Measurements from ENCODE around the gene TUBGCP6.
A peak's percentile ranks its signal among the peaks of the same experiment; 100 is the strongest.

The TUBGCP6 gene

DNA sequence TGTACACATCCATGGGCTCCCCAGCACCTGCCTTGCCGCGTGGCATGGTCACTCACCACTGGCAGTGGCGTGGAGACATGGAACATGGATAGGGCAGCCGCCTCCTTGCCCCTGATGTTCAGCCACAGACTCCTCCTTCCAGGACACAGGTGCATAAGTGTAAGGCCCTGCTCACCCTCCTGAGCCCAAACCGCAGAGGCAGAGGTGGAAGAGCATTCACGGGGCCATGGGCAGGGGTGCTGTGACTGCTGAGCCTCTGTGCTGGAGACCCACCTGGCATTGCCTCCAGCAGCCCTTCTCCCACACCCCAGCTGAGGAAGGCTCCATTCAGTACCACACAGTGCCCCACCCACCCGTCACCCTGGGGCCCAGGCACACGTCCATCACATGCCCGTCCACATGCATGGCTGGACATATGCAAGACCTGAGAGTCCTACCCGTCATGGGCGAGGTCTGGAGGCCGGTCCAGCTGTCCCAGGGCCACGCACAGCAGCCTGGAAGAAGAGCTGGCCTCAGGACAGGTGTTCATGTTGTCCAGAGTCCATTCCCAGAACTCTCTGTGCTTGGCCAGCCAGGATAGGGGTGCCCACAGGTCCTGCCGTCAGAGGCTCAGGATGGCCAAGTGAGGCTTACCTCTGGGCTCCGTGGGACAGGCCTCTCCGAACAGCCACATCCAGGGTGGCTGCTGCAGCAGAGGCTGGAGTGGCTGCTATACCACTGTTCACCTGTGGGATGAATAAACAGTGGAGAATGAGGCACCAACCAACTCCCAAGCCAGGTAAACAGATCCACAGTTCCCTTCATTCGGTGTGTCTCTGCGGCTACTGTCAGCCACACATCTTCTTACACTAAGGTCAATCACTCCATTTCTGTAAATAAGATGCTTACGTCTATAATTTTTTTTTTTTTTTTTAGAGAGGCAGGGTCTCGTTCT lies 1.7 kb upstream of the TUBGCP6 start:
- Mint-ChIP-seq H3K27ac (peak overlapping the region; percentile 94), H3K4me1 (ENCODE audit: low read depth) (peaks cover 71% of the 10 kb centered on the region), H3K9me3 (no peaks in the 10 kb centered on the region), H3K4me3 (peak overlapping the region; percentile 97), H3K36me3 (ENCODE audit: low read depth) (peaks cover 58% of the 10 kb centered on the region), H3K27me3 (no peaks in the 10 kb centered on the region)
- intact Hi-C loops (cut with micrococcal nuclease): no loop called here

DNA sequence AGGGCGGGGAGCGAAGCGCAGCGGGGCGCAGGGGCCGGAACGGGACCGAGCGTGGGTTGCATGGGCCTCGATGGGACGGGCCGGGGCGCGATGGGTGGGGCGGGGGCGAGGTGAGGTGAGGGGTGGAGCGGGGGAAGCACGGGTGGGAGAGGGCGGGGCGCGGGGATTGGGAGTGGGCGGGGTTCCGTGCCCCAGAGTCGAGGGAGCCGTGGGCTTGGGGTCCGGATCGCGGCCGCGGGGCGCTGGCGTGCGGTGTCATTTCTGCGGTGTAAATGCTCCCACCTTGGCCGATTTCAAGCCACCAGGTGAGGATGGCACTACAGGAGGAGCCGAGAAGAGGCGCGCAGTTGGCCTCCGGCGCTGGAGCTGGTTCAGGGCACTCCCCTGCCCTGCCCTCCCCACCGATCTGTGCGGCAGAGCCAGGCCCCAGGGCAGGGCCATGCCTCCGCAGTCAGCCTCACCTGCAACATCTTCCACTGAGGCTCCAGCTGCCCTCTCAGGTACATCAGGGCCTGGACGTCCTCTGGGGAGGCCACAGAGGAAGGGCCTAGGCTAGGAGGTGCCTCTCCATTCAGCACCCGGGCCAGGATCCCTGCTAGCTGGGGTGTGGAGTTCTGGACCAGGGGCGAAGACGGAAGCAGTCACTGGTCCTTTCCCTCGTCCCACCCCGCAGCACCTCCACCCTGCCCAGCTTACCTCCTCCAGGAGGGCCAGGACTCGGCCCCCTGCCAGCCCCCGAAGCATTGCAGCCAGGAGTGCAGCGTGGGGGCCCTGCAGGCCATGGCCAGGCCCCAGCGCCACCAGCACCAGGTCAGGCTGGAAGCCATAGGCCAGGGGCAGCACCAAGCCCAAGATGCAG lies 620 bp upstream of the TUBGCP6 start:
- H3K4me1 Mint-ChIP-seq (ENCODE audit: low read depth): peaks cover 73% of the 10 kb centered on the region
- intact Hi-C loops (cut with micrococcal nuclease): loop anchor here (2.0 kb wide), 1 partner anchor 97 kb away; the partner anchor contains the start of gene PPP6R2
- no peaks in the 10 kb centered on the region for H3K27me3 Mint-ChIP-seq
- no peaks in the 10 kb centered on the region for H3K9me3 Mint-ChIP-seq
- H3K36me3 Mint-ChIP-seq (ENCODE audit: low read depth): peaks cover 60% of the 10 kb centered on the region
- peak overlapping the region; percentile 97 for H3K4me3 Mint-ChIP-seq
- H3K27ac Mint-ChIP-seq: peak overlapping the region; percentile 94

DNA sequence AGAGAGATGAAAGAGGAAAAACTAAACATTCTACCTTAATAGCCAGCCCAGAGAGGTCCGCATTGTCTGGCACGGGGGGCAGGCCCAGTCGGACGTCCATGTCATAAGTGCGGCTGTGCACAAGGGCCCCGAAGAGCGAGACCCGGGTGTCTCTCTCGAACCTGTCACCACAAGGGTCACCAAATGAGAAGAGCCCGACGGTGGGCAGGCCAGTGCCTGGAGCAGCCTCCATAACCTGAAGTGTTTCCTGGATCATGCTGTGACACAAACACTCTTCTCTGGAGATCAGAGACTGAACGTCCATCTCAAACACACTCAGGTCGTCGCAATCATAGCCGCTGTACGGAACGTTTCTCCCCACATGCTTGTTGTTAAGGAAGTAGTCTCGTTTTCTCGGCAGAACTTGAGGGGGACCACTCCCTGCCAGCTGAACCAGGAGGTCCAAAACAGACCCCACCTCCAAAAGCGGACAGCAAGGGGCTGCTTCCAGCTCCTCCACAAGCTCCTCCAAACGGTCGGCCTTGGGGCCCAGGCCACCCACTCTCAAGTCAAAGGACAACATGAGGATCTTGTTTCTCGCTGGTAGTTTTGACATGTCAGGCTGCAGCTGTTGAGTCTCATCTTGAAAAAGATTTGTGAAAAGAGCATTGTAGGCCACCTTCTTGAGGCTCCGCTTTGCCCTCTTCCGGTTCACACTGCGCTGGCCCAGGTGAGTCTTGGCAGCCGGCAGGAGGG lies 971 bp downstream of the TUBGCP6 start:
- Mint-ChIP-seq H3K36me3 (ENCODE audit: low read depth) (peaks cover 63% of the 10 kb centered on the region), H3K27ac (peak overlapping the region; percentile 94), H3K4me1 (ENCODE audit: low read depth) (peaks cover 61% of the 10 kb centered on the region), H3K4me3 (peak overlapping the region; percentile 97), H3K27me3 (no peaks in the 10 kb centered on the region), H3K9me3 (no peaks in the 10 kb centered on the region)
- intact Hi-C loops (cut with micrococcal nuclease): loop anchor here (2.0 to 5.0 kb wide), 2 partner anchors 99 to 253 kb away; partner anchors contain the start of gene PPP6R2

DNA sequence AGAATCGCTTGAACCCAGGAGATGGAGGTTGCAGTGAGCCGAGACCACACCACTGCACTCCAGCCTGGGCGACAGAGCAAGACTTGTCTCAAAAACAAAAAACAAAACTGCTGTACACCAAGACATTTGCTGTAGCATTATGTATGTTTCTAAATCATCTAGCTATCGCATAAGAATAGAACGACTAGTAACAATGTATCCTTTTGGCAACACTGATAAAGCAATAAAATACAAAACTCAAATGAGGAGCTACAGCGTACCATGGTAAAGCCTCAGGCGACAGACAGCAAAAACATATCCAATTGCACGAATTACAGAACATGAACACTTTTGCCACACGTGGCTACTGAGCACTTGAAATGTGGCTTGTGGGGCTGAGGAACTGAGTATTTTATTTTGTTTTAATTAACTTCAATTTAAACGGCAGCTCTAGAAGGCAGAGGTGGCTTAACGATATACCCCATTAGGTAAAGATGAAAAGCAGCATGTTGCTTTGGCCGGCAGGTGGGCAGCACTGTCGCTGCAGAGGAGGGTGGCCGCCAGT lies 2.3 kb downstream of the TUBGCP6 start:
- no peaks in the 10 kb centered on the region for H3K27me3 Mint-ChIP-seq
- no peak overlapping the region for H3K27ac Mint-ChIP-seq
- H3K4me1 Mint-ChIP-seq (ENCODE audit: low read depth): peaks cover 53% of the 10 kb centered on the region
- intact Hi-C loops (cut with micrococcal nuclease): loop anchor here (5.0 kb wide), 1 partner anchor 255 kb away; no protein-coding TSS in a partner anchor
- peaks cover 62% of the 10 kb centered on the region for H3K36me3 Mint-ChIP-seq (ENCODE audit: low read depth)
- H3K4me3 Mint-ChIP-seq: peak overlapping the region; percentile 97
- no peaks in the 10 kb centered on the region for H3K9me3 Mint-ChIP-seq

DNA sequence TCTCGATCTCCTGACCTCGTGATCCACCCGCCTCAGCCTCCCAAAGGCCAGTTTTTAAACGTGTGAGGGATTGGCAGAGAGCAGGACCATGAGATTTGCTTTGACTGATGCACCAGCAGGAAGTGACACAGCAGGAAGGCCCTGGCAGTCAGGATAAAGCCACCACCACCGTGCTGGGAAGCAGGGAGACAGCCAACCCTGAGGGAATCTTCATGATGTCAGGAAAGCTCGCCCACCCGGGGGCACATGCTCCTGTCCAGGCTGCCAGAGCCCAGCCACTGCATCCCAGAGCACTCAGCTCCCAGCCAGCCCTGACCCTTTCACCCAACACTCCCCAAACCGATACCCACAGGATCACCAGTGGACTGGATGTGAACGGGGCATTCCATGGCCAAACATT lies 6.1 kb downstream of the TUBGCP6 start:
- Mint-ChIP-seq H3K4me3 (no peak overlapping the region), H3K27me3 (no peaks in the 10 kb centered on the region), H3K4me1 (ENCODE audit: low read depth) (peaks cover 25% of the 10 kb centered on the region), H3K36me3 (ENCODE audit: low read depth) (peaks cover 64% of the 10 kb centered on the region), H3K9me3 (no peaks in the 10 kb centered on the region), H3K27ac (no peak overlapping the region)
- intact Hi-C loops (cut with micrococcal nuclease): no loop called here

DNA sequence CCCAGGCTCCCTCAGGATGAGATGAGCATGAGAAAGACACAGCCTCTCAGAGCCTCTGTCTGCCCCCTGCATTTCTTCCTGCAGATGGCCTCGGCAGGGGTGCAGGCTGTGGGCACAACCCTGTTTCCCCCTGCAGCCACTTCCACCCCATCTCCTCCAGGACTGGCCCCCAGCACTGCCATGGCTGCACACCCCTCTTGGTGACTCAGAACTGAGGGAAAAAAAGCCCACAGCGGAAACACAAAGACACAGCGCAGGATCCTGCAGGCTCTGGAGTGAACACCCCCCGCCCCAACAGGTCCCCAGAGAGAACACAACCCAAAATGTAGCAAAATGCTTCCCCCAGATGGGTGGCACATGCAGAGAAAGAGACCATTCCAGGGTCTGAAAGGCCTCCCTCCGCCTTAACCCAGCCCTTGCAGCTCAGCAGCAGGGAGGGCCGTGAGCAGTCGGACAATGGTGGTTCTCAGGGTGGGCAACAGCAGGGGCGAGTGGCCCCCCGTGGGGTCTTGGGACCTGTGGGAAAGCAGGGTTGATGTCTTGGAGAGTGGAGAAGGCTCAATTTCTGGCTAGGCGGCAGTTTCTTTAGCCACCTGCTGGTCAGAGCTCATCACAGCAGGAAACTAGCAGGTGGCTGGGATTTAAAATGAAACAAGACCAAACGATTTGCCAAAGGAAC lies 8.0 kb downstream of the TUBGCP6 start:
- intact Hi-C loops (cut with micrococcal nuclease): no loop called here
- H3K36me3 Mint-ChIP-seq (ENCODE audit: low read depth): peaks cover 83% of the 10 kb centered on the region
- peaks cover 8% of the 10 kb centered on the region for H3K4me1 Mint-ChIP-seq (ENCODE audit: low read depth)
- H3K4me3 Mint-ChIP-seq: no peak overlapping the region
- H3K27ac Mint-ChIP-seq: no peak overlapping the region
- H3K9me3 Mint-ChIP-seq: no peaks in the 10 kb centered on the region
- H3K27me3 Mint-ChIP-seq: no peaks in the 10 kb centered on the region

DNA sequence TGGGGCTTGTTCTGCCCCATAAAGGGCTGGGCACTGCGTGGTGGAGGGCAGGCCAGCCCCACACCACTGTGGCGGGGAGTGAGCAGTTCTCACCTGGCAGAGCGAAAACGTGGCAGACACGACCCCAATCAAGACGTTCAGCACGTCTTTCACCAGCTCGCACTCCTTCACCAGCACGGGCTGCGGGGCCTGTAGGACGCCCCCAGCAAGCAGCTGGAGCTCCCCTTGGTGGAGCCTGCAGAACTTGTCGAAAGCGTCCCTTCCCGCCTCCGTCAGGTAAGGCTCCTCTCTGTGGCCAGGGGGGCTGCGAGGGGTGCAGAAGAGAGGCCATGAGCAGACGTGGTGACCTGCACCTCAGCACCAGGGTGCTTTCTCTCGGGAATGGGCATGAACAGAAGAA lies 11.6 kb downstream of the TUBGCP6 start:
- no peaks in the 10 kb centered on the region for H3K27me3 Mint-ChIP-seq
- H3K9me3 Mint-ChIP-seq: no peaks in the 10 kb centered on the region
- intact Hi-C loops (cut with micrococcal nuclease): no loop called here
- H3K36me3 Mint-ChIP-seq (ENCODE audit: low read depth): peaks cover 91% of the 10 kb centered on the region
- no peaks in the 10 kb centered on the region for H3K4me1 Mint-ChIP-seq (ENCODE audit: low read depth)
- no peak overlapping the region for H3K27ac Mint-ChIP-seq
- no peak overlapping the region for H3K4me3 Mint-ChIP-seq

DNA sequence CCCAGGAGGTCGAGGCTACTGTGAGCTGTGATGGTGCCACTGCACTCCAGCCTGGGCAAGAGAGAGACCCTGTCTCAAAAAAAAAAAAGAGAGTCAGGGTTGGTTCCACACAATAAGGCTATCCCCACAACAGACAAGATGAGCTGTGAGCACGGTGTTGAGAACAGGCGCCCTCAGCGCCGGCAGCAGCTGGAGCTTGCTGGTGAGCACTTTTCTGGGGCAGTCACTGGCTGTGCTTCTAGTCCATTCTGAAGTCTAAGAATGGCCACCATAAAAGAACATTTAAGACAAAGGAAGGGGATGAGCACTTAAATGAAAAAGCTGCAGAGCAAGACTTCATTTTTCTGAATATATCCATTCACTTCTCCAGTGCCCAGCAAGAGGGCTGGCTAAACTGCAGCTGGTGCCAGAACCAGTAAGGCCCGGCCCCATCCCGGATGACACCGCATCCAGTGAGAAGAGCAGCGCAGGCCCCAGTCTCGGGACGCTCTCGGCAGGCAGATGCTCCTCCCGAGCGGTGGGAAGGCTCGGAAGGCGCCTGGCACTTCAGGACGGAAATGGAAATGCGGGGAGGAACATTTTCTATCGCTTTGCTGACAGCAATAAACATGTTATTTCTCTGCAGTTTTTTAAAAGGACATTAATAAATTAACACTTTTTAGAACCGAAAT lies 12.2 kb downstream of the TUBGCP6 start:
- H3K4me3 Mint-ChIP-seq: no peak overlapping the region
- no peaks in the 10 kb centered on the region for H3K27me3 Mint-ChIP-seq
- intact Hi-C loops (cut with micrococcal nuclease): no loop called here
- H3K36me3 Mint-ChIP-seq (ENCODE audit: low read depth): peaks cover 91% of the 10 kb centered on the region
- no peaks in the 10 kb centered on the region for H3K4me1 Mint-ChIP-seq (ENCODE audit: low read depth)
- no peaks in the 10 kb centered on the region for H3K9me3 Mint-ChIP-seq
- no peak overlapping the region for H3K27ac Mint-ChIP-seq

DNA sequence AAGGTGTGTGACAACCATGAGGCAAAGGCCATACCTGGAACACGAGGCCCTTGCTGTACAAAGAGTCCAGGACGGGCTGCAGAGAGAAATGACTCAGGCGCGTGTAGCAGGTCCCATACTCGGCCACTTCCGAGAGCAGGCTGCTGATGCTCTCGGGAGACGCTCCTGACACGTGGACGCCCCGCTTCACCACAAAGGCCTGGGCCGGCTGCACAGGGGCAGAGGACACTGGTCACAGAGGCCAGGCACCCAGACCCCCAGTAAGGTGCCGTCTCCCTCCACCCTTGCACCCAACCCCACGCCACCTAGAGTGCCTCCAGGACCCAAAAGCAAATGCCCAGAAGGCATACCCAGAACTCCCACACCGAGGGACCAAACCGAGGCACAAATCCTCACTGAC lies 15.5 kb downstream of the TUBGCP6 start:
- H3K9me3 Mint-ChIP-seq: no peaks in the 10 kb centered on the region
- intact Hi-C loops (cut with micrococcal nuclease): no loop called here
- no peak overlapping the region for H3K27ac Mint-ChIP-seq
- no peak overlapping the region for H3K4me3 Mint-ChIP-seq
- peaks cover 95% of the 10 kb centered on the region for H3K36me3 Mint-ChIP-seq (ENCODE audit: low read depth)
- H3K4me1 Mint-ChIP-seq (ENCODE audit: low read depth): no peaks in the 10 kb centered on the region
- no peaks in the 10 kb centered on the region for H3K27me3 Mint-ChIP-seq

DNA sequence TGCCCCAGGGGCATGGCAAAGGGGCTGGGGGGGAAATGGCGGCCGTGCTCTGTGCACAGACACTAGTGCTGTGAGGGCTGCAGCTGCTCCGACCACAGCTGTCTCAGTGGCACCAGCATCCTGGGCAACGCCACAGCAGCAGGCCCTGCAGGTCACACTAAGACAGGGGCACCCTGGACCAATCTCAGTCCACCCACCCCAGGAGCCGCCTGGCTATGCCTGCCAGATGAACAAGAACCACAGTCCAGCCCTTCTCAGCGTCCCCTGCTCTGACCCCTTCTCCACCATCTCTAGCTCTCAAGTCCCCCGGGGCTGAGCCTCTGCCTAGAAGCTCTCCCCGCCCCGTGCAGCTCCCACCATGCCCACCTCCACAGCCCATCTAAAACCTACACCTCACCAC lies 16.5 kb downstream of the TUBGCP6 start:
- no peaks in the 10 kb centered on the region for H3K9me3 Mint-ChIP-seq
- H3K4me3 Mint-ChIP-seq: no peak overlapping the region
- no peaks in the 10 kb centered on the region for H3K4me1 Mint-ChIP-seq (ENCODE audit: low read depth)
- H3K27ac Mint-ChIP-seq: no peak overlapping the region
- H3K27me3 Mint-ChIP-seq: no peaks in the 10 kb centered on the region
- intact Hi-C loops (cut with micrococcal nuclease): no loop called here
- H3K36me3 Mint-ChIP-seq (ENCODE audit: low read depth): peaks cover 95% of the 10 kb centered on the region

DNA sequence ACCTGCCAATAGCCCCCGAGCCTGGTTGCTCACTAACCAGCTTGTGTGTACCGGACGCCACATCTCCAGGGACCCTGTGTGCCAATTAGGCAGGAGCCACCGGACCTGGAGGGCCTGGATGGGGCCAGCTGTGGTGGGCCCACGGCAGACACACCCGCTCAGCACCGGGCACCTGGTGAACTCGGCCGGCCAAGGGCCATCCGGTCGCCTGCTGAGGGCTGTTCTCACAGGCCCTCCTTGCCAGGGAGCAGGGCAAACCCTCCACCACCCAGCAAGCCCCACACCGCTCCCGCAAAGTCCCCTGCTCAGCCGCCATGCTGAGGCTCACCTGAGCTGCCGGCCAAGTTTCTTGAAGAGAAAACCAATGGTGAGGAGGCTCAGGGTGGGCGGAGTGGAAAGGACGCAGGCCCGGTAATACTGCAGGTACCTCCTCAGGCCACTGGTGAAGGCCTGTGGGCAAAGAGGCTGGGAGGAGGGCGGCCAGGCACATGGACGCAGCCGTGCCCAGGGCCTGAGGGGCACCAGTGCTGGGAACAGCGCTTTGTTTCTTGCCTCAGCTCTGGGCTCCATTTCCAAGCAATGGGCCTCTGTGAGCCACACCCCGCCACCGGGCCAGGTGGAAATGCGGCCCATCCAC lies 17.1 kb downstream of the TUBGCP6 start:
- Mint-ChIP-seq H3K4me3 (no peak overlapping the region), H3K36me3 (ENCODE audit: low read depth) (peaks cover 95% of the 10 kb centered on the region), H3K9me3 (no peaks in the 10 kb centered on the region), H3K4me1 (ENCODE audit: low read depth) (no peaks in the 10 kb centered on the region), H3K27me3 (no peaks in the 10 kb centered on the region), H3K27ac (no peak overlapping the region)
- intact Hi-C loops (cut with micrococcal nuclease): no loop called here

DNA sequence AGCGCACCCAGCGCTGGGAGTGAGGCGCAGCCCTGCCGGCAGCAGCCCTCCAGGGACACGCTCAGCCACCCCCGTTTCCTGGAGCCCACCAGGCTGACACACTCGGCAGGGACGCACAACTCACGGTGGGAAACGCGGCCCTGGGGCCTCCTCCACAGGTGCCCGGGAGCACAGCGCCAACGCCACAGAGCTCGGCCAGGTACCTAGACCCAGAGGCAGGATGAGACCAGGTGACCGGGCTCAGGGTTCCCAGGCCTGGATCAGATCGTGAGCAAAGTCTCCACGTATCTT lies 18.0 kb downstream of the TUBGCP6 start:
- peaks cover 95% of the 10 kb centered on the region for H3K36me3 Mint-ChIP-seq (ENCODE audit: low read depth)
- H3K4me3 Mint-ChIP-seq: no peak overlapping the region
- intact Hi-C loops (cut with micrococcal nuclease): no loop called here
- no peaks in the 10 kb centered on the region for H3K4me1 Mint-ChIP-seq (ENCODE audit: low read depth)
- H3K27ac Mint-ChIP-seq: no peak overlapping the region
- no peaks in the 10 kb centered on the region for H3K27me3 Mint-ChIP-seq
- no peaks in the 10 kb centered on the region for H3K9me3 Mint-ChIP-seq
